GM19193 (cell line): Measurements from ENCODE around the gene GALK2.

Experiments used
- POLR2A ChIP-seq: IDR thresholded peaks from 4 replicates; pipeline ENCODE4 v1.6.1; 2011; ENCODE audit not compliant: insufficient read depth, insufficient read length; ENCODE audit errors: extremely low read depth

GALK2 gene

DNA sequence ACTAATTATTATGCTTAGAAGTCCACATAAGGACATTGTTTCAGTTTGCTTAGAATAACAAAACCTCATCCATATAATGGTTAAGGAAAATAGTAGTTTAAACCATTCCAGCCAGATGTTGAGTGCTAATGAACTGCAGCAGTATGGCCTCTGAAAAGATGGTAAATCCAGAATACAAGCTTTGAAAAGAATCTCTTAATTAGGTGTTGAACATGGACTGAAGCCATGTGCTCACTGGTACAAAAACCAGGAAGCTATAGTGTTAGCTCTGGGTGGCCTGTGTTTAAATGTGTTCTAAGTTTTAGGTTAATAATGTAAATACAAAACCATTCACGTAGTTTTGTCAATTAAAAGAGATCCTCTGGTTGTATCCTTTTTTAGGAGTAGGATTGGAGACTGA is 78.2 kb downstream of the GALK2 start:
- TF ChIP-seq POLR2A = no peak

DNA sequence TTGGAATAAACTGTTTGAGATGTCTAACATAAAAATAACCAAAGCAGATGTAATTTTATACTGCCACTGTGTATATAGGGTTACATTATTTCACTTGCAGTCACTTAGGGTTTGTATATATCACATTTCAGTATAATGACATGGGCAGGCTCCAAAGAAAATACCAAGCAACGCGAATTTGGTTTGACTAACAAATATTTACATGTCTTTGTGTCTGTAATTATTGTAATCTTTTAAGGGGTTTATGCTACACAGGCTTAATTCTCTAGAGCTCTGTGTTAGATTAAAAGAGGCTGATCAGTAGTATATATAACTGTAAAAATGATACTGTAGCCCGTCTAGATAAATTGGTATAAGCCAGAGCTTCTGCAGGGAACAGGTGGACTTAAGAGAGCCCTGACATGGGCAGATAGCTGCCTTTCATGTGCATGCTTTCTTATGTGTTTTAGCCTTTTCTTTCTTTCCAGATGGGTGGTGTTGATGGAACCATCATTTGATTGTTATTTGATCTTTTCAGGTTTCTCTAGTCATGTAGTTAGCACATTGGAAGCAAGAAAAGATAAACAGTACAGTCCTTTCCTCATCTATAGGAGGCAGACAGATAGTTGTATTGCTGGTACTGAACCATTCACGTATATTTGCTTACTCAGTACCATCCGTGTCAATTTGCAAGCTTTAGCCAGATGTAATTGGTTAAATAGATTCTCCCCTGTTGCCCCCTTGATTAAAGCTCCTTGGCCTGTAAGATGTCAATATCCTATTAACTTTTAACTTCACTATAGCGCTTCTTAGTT is 86.1 kb downstream of the GALK2 start:
- no peak for TF ChIP-seq POLR2A

DNA sequence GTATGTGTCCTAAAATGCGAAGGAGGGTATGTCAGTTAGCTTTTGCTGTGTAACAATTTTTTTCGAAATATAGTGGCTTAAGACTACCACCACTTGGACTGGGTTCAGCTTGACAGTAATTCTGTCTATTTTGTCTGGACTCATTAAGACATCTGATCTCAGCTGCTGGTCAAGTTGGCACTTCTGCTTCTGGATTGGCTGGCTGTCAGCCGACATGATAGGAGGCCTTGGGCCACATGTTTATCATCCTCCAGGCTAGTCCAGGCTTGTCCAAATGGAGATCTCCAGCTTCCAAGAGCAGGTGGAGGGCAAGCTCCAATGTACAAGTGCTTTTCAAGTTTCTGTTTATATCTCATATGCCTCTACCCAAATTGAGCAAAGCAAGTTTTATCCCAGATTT is 95.9 kb downstream of the GALK2 start:
- no peak for TF ChIP-seq POLR2A

DNA sequence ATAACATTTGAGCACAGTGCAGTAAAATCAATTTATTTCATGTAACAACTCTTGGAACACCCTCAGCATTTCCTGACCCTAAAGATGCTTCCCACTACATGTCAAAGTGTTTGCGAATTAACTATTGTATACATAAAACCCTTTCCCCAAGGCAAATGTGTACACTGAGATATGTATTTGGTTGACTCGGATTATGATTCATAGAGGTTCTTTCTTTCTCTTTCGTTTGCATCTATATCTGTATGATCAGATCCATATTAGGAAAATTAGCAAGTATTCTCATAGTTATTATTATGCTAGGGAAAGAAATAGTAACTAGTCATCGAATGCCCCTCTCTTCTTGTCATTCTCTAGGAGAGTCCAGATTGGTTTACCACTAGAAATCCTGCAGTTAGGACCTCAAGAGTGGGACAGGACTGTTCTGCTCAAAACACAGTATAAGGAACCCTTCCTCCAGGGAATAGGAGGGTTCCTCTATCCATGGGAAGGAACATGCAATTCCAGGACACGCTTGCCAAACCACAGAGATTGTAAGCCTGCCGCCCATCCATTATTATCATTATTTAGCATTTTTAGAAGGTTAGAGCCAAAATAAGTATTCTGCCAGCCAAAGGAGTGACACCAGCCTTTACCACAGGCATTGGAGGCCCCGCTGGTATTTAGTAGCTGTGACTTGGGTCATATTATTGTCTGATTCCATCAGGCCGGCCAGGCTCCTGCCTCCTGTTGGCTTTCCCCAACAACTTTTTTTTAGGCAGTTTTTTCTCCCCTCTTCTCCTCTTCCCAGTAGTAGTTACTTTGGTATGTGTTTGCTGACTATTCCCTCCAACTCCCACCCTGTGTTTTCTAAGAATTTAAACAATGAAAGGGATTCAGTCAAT is 100.7 kb downstream of the GALK2 start:
- no peak for TF ChIP-seq POLR2A

DNA sequence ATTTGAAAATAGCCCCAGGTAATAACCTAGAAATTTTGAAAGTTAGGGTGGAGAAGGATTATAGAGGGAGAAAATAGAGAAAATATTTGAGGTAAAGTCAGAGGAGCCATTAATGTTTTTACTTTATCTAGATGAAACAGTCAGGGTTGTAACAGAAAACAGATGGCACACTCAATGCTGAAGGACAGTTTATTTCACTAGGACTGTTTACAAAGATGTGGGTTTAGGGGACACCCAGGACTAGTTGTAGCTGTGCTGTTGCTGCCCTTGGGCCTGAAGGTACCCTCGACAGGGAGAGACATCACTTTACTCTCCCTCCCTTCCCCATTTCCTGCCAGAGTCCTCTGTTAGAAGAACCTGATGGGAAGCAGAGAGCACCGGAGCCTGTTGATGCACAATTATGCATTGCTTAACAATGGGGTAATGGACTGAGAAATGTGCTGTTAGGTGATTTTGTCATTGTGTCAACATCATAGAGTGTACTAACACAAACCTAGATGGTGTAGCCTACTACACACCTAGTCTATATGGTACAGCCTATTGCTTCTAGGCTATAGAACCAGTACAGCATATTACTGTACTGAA is 103.8 kb downstream of the GALK2 start:
- no peak for TF ChIP-seq POLR2A

DNA sequence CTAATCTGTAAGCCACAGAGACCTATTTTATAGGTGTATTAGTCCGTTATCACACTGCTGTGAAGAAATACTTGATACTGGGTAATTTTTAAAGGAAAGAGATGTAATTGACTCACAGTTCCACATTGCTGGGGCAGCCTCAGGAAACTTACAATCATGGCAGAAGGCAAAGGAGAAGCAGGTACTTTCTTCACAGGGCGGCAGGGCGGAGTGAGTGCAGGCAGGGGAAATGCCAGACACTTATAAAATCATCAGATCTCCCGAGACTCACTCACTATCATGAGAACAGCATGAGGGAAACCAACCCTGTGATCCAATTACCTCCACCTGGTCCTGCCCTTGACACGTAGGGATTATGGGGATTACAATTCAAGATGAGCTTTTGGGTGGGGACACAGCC is 108.7 kb downstream of the GALK2 start:
- TF ChIP-seq POLR2A = no peak

DNA sequence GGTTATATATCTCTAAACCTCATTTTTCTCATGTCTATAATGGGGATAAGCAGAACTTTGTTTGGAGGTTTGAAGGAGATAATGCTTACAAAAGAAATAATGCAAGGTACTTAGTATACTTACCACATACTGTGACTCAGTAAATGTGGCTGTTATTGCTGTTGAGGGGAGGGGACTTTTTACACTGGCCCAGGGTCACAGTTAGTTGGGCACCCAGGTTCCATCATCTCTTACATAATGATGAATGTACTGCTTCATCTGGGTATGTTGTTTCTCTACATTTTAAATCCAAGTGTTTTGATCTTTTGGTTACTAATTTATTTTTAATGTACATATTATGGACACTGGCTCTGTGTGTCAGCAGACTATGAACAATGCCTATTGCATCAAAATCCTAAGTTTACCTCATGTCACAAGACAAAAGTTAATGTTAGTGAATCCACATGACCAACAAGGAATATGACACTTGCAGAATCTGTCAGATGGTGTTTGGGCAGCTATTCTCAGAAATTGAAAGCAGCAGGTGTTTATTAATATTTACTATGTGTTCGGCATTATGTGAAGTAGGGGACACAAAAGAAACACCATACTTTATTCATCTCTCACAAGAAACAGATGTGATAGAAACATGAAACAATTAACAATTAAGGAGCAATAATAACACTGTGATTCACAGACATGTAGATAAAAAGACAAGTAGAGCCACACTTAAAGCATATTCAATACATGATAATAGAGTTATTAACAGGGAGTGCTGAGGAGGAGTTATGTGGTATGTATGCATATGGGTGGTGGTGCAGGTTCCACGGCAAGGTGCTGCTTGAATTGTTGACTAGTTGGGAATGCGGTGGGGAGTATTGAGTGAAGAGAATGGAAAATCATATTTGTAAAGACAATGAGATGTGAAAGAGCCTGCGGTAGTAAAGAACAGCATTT is 109.7 kb downstream of the GALK2 start:
- no peak for TF ChIP-seq POLR2A

DNA sequence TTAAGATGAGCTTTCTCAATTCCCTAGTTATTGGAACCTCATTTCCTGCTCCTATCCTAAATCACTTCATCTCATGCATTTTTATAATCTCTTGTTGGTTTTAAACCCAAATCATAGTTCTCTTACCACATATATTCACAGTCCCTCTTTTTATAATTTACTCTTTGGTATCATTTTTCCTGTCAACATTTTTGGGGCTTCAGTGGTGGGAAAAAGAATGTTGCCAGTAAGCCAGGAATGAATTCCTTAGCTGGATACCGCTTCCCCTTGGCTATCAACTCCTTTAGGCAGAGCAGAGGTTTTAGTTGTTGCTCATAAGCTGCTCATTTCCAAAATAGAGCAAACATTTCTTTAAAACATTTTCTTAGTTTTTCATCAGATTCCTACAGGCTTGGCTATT is 112.3 kb downstream of the GALK2 start:
- TF ChIP-seq POLR2A = no peak

DNA sequence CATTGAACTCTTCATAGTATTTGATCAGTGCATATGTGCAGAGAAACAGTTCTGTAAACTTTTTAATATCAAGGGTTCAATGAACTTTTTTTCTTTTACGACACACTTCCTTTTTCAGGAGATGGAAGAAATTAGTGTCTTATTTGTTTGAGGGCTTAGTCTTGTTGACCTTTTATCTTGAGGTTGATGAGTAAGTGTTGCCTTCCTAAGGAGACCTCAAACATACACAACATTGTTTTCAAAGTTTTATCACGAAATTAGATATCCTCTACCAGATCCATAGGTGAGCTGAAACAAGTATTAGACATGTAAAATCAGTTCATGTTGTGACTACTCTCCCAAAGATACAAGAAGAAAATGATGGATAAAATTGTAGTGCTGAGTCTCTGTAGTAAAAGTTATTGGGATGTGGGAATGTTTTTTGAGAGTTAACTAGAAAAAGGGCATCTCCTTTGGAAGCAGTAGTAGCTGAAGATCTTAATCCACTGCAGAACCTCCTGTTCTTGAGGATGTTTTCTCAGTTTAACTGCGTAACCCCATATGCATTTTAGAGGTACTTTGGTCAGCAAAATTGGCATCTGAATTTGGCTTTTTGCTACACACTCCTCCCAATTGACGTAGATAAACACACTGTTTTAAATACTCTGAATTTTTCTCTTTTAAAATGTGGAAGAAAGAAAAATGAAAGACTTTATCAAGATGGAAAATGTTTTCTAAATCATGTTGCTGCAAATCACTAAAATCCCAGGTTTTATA is 116.8 kb downstream of the GALK2 start:
- TF ChIP-seq POLR2A = no peak

DNA sequence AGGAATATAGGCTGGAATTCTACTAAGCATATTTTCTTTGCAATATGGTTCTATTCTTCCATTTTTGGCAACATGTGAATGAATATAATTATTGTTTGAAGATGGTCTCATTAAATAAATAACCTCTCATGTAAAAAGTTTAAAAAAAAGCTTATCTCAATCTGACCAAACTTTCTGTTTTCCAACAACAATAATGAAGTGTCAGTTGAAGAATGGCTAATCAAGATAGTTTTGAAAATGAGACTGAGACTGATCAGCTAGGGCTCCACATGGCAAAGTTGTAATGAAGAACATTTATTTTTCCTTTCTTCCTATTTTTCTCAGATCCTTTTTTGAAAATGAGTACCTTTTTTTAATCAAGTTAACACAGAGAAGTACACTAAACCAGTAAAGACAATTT is 117.4 kb downstream of the GALK2 start:
- no peak for TF ChIP-seq POLR2A

DNA sequence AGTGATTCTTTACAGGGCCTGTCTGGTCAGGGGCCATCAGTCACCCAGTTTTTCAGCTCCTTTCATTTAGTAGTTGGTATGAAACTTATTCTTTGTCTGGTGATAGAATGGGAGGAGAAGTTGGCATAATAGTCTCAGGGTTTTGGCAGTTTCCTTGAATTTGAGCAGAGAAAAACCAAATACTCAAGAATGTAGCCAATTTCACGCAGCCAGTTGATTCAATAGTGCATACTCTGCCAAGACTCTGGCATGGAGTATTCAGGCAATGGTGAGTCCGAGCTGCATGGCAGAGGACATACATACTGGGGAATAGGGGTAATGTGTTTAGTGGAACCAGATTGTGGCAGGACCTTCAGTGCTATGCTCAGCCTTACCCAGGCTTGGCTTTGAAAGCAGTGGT is 118.3 kb downstream of the GALK2 start:
- no peak for TF ChIP-seq POLR2A

DNA sequence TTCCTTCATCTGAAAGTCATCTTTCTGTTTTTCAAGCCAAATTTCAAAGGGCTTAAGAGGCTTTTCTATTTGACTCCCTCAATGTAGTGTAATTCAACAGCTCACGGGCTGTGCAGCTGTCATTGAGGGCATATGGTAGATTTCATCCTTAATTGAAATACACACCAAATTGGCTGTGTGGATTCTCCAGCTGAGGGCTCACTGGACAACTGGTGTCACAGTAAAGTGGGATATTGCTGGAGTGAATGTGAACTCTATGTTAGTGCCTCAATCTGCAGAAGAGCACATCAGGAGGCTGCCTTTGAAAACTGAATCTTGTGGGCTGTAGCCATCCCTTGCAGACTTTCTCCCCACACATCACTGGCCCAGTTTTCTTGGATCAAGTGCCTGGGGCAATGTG is 120.1 kb downstream of the GALK2 start:
- TF ChIP-seq POLR2A = no peak

DNA sequence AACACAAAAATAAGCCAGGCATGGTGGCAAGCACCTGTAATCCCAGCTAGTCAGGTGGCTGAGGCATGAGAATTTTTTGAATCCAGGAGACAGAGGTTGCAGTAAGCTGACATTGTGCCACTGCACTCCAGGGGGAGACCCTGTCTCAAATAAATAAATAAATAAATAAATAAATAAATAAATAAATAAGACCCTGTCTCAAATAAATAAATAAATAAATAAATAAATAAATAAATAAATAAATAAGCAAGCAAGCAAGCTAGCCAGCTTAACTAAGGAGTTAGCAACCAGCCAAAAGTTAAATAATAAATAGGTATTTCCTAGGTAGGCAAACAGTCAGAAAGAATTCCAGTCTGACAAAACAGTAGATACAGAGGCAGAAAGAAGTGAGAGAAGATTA is 123.9 kb downstream of the GALK2 start:
- TF ChIP-seq POLR2A = no peak

DNA sequence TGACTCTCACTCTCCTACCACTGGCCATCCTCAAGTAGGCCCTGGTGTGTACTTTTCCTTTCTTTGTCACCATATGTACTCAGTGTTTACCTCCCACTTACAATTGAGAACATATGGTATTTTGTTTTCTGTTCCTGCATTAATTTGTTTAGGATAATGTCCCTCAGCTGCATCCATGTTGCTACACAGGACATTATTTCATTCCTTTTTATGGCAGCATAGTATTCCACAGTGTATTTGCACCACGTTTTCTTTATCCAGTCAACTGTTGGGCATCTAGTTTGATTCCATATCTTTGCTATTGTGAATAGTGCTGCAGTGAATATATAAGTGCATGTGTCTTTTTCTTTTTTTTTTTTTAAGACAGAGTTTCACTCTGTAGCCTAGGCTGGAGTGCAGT is 126.2 kb downstream of the GALK2 start:
- TF ChIP-seq POLR2A = no peak
